OCI-LY1 (cell line): ENCODE data around the gene TLK1.

Source experiments
- H2AFZ ChIP-seq: fragments of 200-600 bp; sonication (generic), shearing (Covaris generic); 2 replicates; pipeline ENCODE4 v1.6.0; 2014; ENCODE audit warnings: antibody characterized with exemption, mild to moderate bottlenecking, low read length
- H3F3A ChIP-seq: fragments of 200-600 bp; sonication (generic), shearing (Covaris generic); 2 replicates; pipeline ENCODE4 v1.6.0; 2014; ENCODE audit warnings: mild to moderate bottlenecking, antibody characterized with exemption, low read length, moderate library complexity; ENCODE audit not compliant: insufficient read depth
- H3K27ac ChIP-seq: fragments of 200-600 bp; sonication (generic); 2 replicates; pipeline ENCODE4 v1.5.1; 2014; ENCODE audit warnings: low read length, mixed run types, mild to moderate bottlenecking, low read depth; ENCODE audit not compliant: poor library complexity, severe bottlenecking
- H3K27me3 ChIP-seq: fragments of 200-600 bp; sonication (generic); 2 replicates; pipeline ENCODE4 v1.6.0; 2014; ENCODE audit warnings: antibody characterized with exemption, mild to moderate bottlenecking, low read length, moderate library complexity; ENCODE audit not compliant: insufficient read depth
- H3K36me3 ChIP-seq: fragments of 200-600 bp; sonication (generic); 2 replicates; pipeline ENCODE4 v1.6.1; 2014; ENCODE audit warnings: mild to moderate bottlenecking, antibody characterized with exemption, low read length, moderate library complexity, mixed read lengths; ENCODE audit not compliant: insufficient read depth
- H3K4me1 ChIP-seq: fragments of 200-600 bp; sonication (generic); 2 replicates; pipeline ENCODE4 v1.5.1; 2014; ENCODE audit warnings: mild to moderate bottlenecking, low read length, moderate library complexity; ENCODE audit not compliant: insufficient read depth, severe bottlenecking
- H3K4me2 ChIP-seq: fragments of 200-600 bp; sonication (generic), shearing (Covaris generic); 2 replicates; pipeline ENCODE4 v1.6.1; 2014; ENCODE audit warnings: low read length
- H3K4me3 ChIP-seq: fragments of 200-600 bp; sonication (generic); 2 replicates; pipeline ENCODE4 v1.5.1; 2014; ENCODE audit warnings: low read length, low read depth, mild to moderate bottlenecking, mixed read lengths; ENCODE audit not compliant: poor library complexity, severe bottlenecking
- H3K79me2 ChIP-seq: fragments of 200-600 bp; shearing (Covaris generic); 2 replicates; pipeline ENCODE4 v1.6.1; 2016; ENCODE audit warnings: mixed run types, low read length, mixed read lengths; ENCODE audit not compliant: insufficient read depth
- H3K9ac ChIP-seq: fragments of 200-600 bp; sonication (generic), shearing (Covaris generic); 2 replicates; pipeline ENCODE4 v1.6.1; 2014; ENCODE audit warnings: mild to moderate bottlenecking, low read length, mixed read lengths
- H3K9me2 ChIP-seq: fragments of 200-600 bp; sonication (generic), shearing (Covaris generic); 2 replicates; pipeline ENCODE4 v1.6.1; 2014; ENCODE audit warnings: low read depth, mild to moderate bottlenecking, low read length, mixed read lengths
- H3K9me3 ChIP-seq: fragments of 200-600 bp; shearing (Covaris generic); 2 replicates; pipeline ENCODE4 v1.6.1; 2014; ENCODE audit warnings: low read length, mixed read lengths
- H4K20me1 ChIP-seq: fragments of 200-600 bp; sonication (generic), shearing (Covaris generic); 2 replicates; pipeline ENCODE4 v1.6.0; 2016; ENCODE audit warnings: mild to moderate bottlenecking, low read length; ENCODE audit not compliant: insufficient read depth
- CTCF ChIP-seq: fragments of 200-600 bp; sonication (generic), shearing (Covaris generic); IDR thresholded peaks from 2 replicates; pipeline ENCODE4 v1.5.1; 2017; ENCODE audit warnings: mild to moderate bottlenecking, antibody characterized with exemption, low read length, moderate library complexity, mixed read lengths
- EZH2 ChIP-seq: fragments of 200-600 bp; sonication (generic), shearing (Covaris generic); IDR thresholded peaks from 2 replicates; pipeline ENCODE4 v1.8.0; 2017; ENCODE audit warnings: borderline replicate concordance, mixed run types, mild to moderate bottlenecking, antibody characterized with exemption, low read length, moderate library complexity, mixed read lengths

Gene TLK1

GRCh38 chr2:170943596-170943995 lies 217.1 kb downstream of the TLK1 start:
- Histone ChIP-seq H2AFZ (no peak overlapping the region), H3K9me3 (peaks cover 9% of the 10 kb centered on the region), H3K4me3 (no peak overlapping the region), H3K27ac (no peak overlapping the region), H3K4me2 (no peak overlapping the region), H3K36me3 (peaks cover 25% of the 10 kb centered on the region), H4K20me1 (no peaks in the 10 kb centered on the region), H3K9me2 (no peaks in the 10 kb centered on the region), H3K4me1 (peaks cover 15% of the 10 kb centered on the region), H3K9ac (no peak overlapping the region), H3F3A (no peaks in the 10 kb centered on the region), H3K27me3 (no peaks in the 10 kb centered on the region), H3K79me2 (peaks cover 90% of the 10 kb centered on the region)
- no peak for TF ChIP-seq EZH2
- no peak for TF ChIP-seq CTCF

GRCh38 chr2:170943041-170943440 lies 217.7 kb downstream of the TLK1 start:
- peaks cover 9% of the 10 kb centered on the region for H3K9me3 ChIP-seq
- no peaks in the 10 kb centered on the region for H3K9me2 ChIP-seq
- no peak overlapping the region for H3K4me3 ChIP-seq
- H3K4me1 ChIP-seq, result peaks cover 15% of the 10 kb centered on the region
- no peak overlapping the region for H3K27ac ChIP-seq
- H3K4me2 ChIP-seq, result no peak overlapping the region
- H3K9ac ChIP-seq, result no peak overlapping the region
- peaks cover 95% of the 10 kb centered on the region for H3K79me2 ChIP-seq
- H2AFZ ChIP-seq, result no peak overlapping the region
- no peak for TF ChIP-seq EZH2
- TF ChIP-seq CTCF, result no peak
- no peaks in the 10 kb centered on the region for H3F3A ChIP-seq
- H4K20me1 ChIP-seq, result no peaks in the 10 kb centered on the region
- H3K27me3 ChIP-seq, result no peaks in the 10 kb centered on the region
- peaks cover 25% of the 10 kb centered on the region for H3K36me3 ChIP-seq

- no peak overlapping the region for H2AFZ ChIP-seq
- H3K4me2 ChIP-seq, result no peak overlapping the region
- H3K79me2 ChIP-seq, result peaks cover 100% of the 10 kb centered on the region
- no peaks in the 10 kb centered on the region for H4K20me1 ChIP-seq
- H3F3A ChIP-seq, result no peaks in the 10 kb centered on the region
- peaks cover 9% of the 10 kb centered on the region for H3K9me3 ChIP-seq
- peaks cover 15% of the 10 kb centered on the region for H3K4me1 ChIP-seq
- no peak overlapping the region for H3K9ac ChIP-seq
- H3K4me3 ChIP-seq, result no peak overlapping the region
- no peaks in the 10 kb centered on the region for H3K9me2 ChIP-seq
- no peaks in the 10 kb centered on the region for H3K27me3 ChIP-seq
- no peak overlapping the region for H3K27ac ChIP-seq
- TF ChIP-seq CTCF, result no peak
- no peak for TF ChIP-seq EZH2
- H3K36me3 ChIP-seq, result peaks cover 27% of the 10 kb centered on the region
Observed at GRCh38 chr2:170942615-170943014, 218.1 kb downstream of the TLK1 start.
